Neural crest cell (in vitro differentiated cells): ENCODE results near the gene RPS2. TPM values are rescaled to one million over a fixed set of nuclear protein-coding genes. Genes with fewer than 3 reads are reported as not detected.
"Not testable (repeated sequence)": the region's sequence is repeated elsewhere in the genome, so short reads cannot be mapped to it uniquely, and the experiment has no call there.

Experiments used
- DNase-seq: peaks from one replicate; pipeline ENCODE4 v3.0.0; 2021; ENCODE audit warnings: low read depth, mixed read lengths, low spot score
- H3K27ac Mint-ChIP-seq: one replicate; pipeline ENCODE4 v1.8.0; 2021; ENCODE audit warnings: mild to moderate bottlenecking, mixed read lengths; ENCODE audit not compliant: unreplicated experiment
- H3K27me3 Mint-ChIP-seq: 2 replicates; pipeline ENCODE4 v1.8.0; 2021; ENCODE audit warnings: low read depth, mild to moderate bottlenecking, mixed read lengths
- H3K36me3 Mint-ChIP-seq: 2 replicates; pipeline ENCODE4 v1.8.0; 2021; ENCODE audit warnings: low read depth, mild to moderate bottlenecking, mixed read lengths
- H3K4me1 Mint-ChIP-seq: 2 replicates; pipeline ENCODE4 v1.8.0; 2021; ENCODE audit warnings: mixed read lengths
- H3K4me3 Mint-ChIP-seq: one replicate; pipeline ENCODE4 v1.8.0; 2021; ENCODE audit warnings: mild to moderate bottlenecking, mixed read lengths
- H3K9me3 Mint-ChIP-seq: 2 replicates; pipeline ENCODE4 v1.8.0; 2021; ENCODE audit warnings: mixed read lengths
- total RNA-seq: library from RNA; stranded (reverse); gene quantifications from 2 replicates; pipeline ENCODE4 v1.2.1, GENCODE V29; 2021
- TF ChIP-seq, protein P1 (sequence below): fragments of 200-600 bp; sonication (generic); conservative IDR thresholded peaks from 2 replicates; pipeline ENCODE4 v1.5.0; 2021; ENCODE audit warnings: antibody characterized with exemption, mild to moderate bottlenecking

RPS2 gene
- total RNA-seq, 1 donor from 2014 or later, result 3,508 TPM

DNA sequence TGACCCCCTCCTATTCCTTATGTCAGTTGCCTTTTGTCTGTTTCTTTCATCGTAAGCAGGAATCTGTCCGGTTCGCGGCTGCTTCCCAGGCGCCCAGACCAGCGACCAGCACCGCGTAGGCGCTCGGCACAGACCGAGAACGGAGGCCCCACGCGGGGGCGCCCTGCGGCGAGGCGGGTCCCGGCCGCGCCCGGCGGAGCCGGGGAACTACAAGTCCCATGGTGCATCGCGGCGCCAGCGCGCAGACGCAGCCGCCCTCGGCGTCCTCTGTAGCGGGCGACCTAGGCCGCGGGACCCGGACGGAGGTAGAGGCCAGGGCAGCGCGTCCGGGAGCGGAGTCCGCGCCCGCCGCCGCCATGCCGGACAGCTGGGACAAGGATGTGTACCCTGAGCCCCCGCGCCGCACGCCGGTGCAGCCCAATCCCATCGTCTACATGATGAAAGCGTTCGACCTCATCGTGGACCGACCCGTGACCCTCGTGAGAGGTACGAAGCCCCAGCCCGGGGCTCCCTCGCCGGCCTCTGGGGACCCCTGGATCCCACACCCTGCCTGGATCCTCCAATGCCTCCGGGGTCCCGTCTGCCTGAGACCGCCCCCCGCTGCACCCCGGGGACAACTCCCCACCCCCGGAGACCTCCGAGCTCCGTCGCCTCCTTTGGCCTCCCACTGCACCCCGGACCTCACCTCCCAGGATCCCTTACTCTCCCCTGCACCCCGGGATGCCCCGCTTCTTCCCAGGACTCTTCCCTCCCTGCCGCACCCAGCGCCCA, 5.2 kb downstream of the RPS2 start, which contains the start of gene NDUFB10:
TSS of gene NDUFB10 (plus strand) at position 270 of the 771 bp plus-strand sequence. CDS start at position 357, 87 bp downstream.
- Mint-ChIP-seq H3K4me1 (peaks cover 42% of the 10 kb centered on the region), H3K27me3 (peaks cover 10% of the 10 kb centered on the region), H3K4me3 (peak within 1 kb of the TSS; percentile 90), H3K36me3 (peaks cover 25% of the 10 kb centered on the region), H3K27ac (peak within 1 kb of the TSS; percentile 93), H3K9me3 (no peaks in the 10 kb centered on the region)
- peak; percentile 95 for DNase-seq
- TF ChIP-seq, protein P1, sequence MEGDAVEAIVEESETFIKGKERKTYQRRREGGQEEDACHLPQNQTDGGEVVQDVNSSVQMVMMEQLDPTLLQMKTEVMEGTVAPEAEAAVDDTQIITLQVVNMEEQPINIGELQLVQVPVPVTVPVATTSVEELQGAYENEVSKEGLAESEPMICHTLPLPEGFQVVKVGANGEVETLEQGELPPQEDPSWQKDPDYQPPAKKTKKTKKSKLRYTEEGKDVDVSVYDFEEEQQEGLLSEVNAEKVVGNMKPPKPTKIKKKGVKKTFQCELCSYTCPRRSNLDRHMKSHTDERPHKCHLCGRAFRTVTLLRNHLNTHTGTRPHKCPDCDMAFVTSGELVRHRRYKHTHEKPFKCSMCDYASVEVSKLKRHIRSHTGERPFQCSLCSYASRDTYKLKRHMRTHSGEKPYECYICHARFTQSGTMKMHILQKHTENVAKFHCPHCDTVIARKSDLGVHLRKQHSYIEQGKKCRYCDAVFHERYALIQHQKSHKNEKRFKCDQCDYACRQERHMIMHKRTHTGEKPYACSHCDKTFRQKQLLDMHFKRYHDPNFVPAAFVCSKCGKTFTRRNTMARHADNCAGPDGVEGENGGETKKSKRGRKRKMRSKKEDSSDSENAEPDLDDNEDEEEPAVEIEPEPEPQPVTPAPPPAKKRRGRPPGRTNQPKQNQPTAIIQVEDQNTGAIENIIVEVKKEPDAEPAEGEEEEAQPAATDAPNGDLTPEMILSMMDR, result peak; percentile 65

DNA sequence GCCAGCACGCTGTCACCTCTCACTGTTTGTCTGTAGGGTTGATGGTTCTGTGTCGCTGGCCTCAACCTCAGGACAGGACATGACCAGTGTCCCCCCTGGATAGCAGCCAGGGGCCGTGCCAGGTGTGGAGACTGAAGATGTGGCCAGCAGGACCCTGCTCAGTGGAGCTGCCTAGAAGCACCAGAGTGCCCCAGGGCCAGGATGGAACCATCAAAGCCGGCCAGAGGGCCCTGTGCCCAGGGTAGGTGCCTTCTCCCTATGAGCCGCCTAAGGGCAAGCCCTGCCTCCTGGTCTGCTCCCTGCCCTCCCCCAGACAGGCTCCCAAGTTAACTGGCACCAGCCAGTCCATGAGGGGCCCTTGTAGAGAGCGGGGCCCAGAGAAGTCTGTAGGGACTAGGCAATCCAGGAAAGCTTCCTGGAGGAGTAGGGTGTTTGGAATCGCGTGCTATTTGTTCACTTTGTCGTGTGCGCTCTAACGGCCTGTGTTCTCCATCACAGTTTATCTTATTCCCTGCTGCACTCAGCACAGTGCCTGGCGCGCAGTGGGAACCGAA, 5.8 kb downstream of the RPS2 start:
- no peak for DNase-seq
- Mint-ChIP-seq H3K27ac (peak overlapping the region; percentile 93), H3K4me3 (peak overlapping the region; percentile 90), H3K4me1 (peaks cover 38% of the 10 kb centered on the region), H3K9me3 (no peaks in the 10 kb centered on the region), H3K27me3 (peaks cover 10% of the 10 kb centered on the region), H3K36me3 (peaks cover 20% of the 10 kb centered on the region)
- TF ChIP-seq, protein P1, result no peak

DNA sequence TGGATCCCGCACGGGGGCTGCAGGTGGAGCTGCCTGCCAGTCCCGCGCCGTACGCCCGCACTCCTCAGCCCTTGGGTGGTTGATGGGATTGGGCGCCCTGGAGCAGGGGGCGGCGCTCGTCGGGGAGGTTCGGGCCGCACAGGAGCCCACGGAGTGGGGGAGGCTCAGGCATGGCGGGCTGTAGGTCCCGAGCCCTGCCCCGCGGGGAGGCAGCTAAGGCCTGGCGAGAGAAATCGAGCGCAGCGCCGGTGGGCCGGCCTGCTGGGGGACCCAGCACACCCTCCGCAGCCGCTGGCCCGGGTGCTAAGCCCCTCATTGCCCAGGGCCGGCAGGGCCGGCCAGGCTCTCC, 6.5 kb downstream of the RPS2 start:
- H3K4me3 Mint-ChIP-seq, DNase-seq, H3K27ac Mint-ChIP-seq, H3K9me3 Mint-ChIP-seq: not testable (repeated sequence)
- H3K27me3 Mint-ChIP-seq, result peaks cover 10% of the 10 kb centered on the region
- peaks cover 33% of the 10 kb centered on the region for H3K4me1 Mint-ChIP-seq
- H3K36me3 Mint-ChIP-seq, result peaks cover 15% of the 10 kb centered on the region

DNA sequence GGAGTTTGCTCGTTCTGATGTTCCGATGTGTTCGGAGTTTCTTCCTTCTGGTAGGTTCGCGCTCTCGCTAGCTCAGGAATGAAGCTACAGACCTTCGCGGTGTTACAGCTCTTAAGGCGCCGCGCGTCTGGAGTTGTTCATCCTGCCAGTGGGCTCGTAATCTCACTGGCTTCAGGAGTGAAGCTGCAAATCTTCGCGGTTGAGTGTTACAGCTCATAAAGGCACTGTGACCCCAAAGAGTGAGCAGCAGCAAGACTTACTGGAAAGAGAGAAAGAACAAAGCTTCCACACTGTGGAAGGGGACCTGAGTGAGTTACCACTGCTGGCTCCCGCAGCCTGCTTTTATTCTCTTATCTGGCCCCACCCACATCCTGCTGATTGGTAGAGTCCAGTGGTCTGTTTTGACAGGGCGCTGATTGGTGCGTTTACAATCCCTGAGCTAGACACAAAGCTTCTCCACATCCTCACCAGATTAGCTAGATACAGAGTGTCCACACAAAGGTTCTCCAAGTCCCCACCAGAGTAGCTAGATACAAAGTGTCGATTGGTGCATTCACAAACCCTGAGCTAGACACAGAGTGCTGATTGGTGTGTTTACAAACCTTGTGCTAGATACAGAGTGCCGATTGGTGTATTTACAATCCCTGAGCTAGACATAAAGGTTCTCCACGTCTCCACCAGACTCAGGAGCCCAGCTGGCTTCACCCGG, 7.0 kb downstream of the RPS2 start:
- not testable (repeated sequence) for DNase-seq, H3K9me3 Mint-ChIP-seq, H3K27ac Mint-ChIP-seq
- H3K27me3 Mint-ChIP-seq, result peaks cover 10% of the 10 kb centered on the region
- H3K4me1 Mint-ChIP-seq, result peaks cover 32% of the 10 kb centered on the region
- peak overlapping the region; percentile 37 for H3K4me3 Mint-ChIP-seq
- peaks cover 11% of the 10 kb centered on the region for H3K36me3 Mint-ChIP-seq

DNA sequence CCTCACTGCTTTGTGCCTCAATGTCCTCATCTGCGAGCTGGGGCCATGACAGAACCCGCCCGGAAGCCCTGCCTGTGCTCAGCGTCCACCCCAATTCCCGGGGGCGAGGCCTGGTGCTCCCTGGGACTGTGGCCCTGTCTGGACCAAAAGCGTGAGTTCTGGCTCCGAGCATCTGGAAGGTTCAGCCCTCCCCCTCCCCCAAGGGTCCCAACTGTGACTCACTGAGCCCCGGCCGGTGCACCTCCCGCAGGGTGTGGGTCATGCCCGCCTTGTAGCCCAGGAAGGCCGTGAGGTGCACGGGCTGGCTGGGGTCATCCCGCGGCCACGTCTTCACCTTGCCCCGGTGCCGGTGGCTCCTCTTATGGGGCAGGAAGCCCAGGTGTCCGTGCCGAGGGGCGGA, 10.9 kb downstream of the RPS2 start:
- no peak for DNase-seq
- TF ChIP-seq, protein P1, result no peak
- H3K27ac Mint-ChIP-seq, result no peak overlapping the region
- H3K4me1 Mint-ChIP-seq, result peaks cover 5% of the 10 kb centered on the region
- no peaks in the 10 kb centered on the region for H3K27me3 Mint-ChIP-seq
- H3K9me3 Mint-ChIP-seq, result peaks cover 2% of the 10 kb centered on the region
- H3K4me3 Mint-ChIP-seq, result no peak overlapping the region
- H3K36me3 Mint-ChIP-seq, result no peaks in the 10 kb centered on the region

DNA sequence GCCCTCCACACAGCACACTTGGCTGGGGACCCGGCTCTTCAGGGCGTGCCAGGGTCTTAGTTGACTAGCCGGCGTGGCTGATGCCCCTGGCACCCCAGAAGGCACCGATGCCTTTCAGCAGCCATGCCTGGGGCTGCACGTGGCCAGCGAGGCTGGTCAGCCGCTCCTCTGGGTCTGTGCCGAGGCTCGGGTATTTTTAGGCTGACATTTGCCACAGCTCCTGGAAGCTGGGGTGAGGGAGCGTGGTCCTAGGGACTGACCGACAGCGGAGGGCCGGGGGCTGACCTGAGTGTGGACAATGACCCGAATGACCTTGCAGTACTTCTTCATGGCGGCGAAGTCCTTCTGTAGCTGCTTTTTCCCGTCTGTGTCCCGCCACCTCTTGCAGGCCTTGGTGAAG, 14.1 kb downstream of the RPS2 start:
- no peak for DNase-seq
- Mint-ChIP-seq H3K27ac (no peak overlapping the region), H3K4me1 (peaks cover 5% of the 10 kb centered on the region), H3K9me3 (peaks cover 2% of the 10 kb centered on the region), H3K4me3 (no peak overlapping the region), H3K36me3 (no peaks in the 10 kb centered on the region), H3K27me3 (no peaks in the 10 kb centered on the region)
- TF ChIP-seq, protein P1, result no peak
